HG03196 (cell line): ENCODE data around the gene TANC1.

Experiments used
- ATAC-seq: cut with Tn5 transposase; IDR thresholded peaks from one replicate; pipeline ENCODE4 v1.9.1; 2021; ENCODE audit not compliant: unreplicated experiment

Gene TANC1

GRCh38 chr2:159109517-159109916 lies 141.1 kb downstream of the TANC1 start:
- no peak for ATAC-seq

- no peak for ATAC-seq
Observed at GRCh38 chr2:159110784-159111183, 142.3 kb downstream of the TANC1 start.

GRCh38 chr2:159111346-159111927 lies 143.0 kb downstream of the TANC1 start:
- ATAC-seq, result no peak

GRCh38 chr2:159114835-159115234 lies 146.4 kb downstream of the TANC1 start:
- ATAC-seq, result no peak

- no peak for ATAC-seq
Observed at GRCh38 chr2:159116922-159117321, 148.5 kb downstream of the TANC1 start.

GRCh38 chr2:159117658-159118057 lies 149.2 kb downstream of the TANC1 start:
- ATAC-seq, result no peak

GRCh38 chr2:159118115-159118858 lies 149.8 kb downstream of the TANC1 start:
- ATAC-seq, result peak; percentile 89

GRCh38 chr2:159118859-159119500 lies 150.5 kb downstream of the TANC1 start:
- ATAC-seq, result no peak

GRCh38 chr2:159119652-159120257 lies 151.3 kb downstream of the TANC1 start:
- ATAC-seq, result no peak

GRCh38 chr2:159123786-159124185 lies 155.3 kb downstream of the TANC1 start:
- ATAC-seq, result no peak

- no peak for ATAC-seq
Observed at GRCh38 chr2:159124441-159124911, 156.0 kb downstream of the TANC1 start.

GRCh38 chr2:159124931-159125467 lies 156.6 kb downstream of the TANC1 start:
- no peak for ATAC-seq

- ATAC-seq, result no peak
Observed at GRCh38 chr2:159125858-159126257, 157.4 kb downstream of the TANC1 start.

GRCh38 chr2:159126432-159127022 lies 158.1 kb downstream of the TANC1 start:
- no peak for ATAC-seq

- no peak for ATAC-seq
Observed at GRCh38 chr2:159128191-159128590, 159.8 kb downstream of the TANC1 start.

GRCh38 chr2:159129269-159129668 lies 160.8 kb downstream of the TANC1 start:
- ATAC-seq, result no peak

GRCh38 chr2:159129824-159130223 lies 161.4 kb downstream of the TANC1 start:
- ATAC-seq, result no peak

- ATAC-seq, result no peak
Observed at GRCh38 chr2:159130302-159130701, 161.9 kb downstream of the TANC1 start.

- ATAC-seq, result no peak
Observed at GRCh38 chr2:159131267-159131913, 162.9 kb downstream of the TANC1 start.

- ATAC-seq, result no peak
Observed at GRCh38 chr2:159131914-159132281, 163.5 kb downstream of the TANC1 start.

GRCh38 chr2:159133797-159134196 lies 165.4 kb downstream of the TANC1 start:
- no peak for ATAC-seq
